H1 (cell line): ENCODE results near the gene POMT2.

Experiments
- CBX8 ChIP-seq: fragments of 300-800, 300-1000 bp; sonication (generic); IDR thresholded peaks from 2 replicates; pipeline ENCODE4 v1.7.1; 2016; ENCODE audit warnings: low read depth, low read length, borderline replicate concordance
- USF2 ChIP-seq: IDR thresholded peaks from 2 replicates; pipeline ENCODE4 v1.6.1; 2011; ENCODE audit warnings: low read length, improper control_type of control experiment

- TF ChIP-seq USF2 (no peak), CBX8 (no peak)
Observed at GRCh38 chr14:77296155-77296554, 24.5 kb downstream of the POMT2 start.
